Ishikawa (cell line): ENCODE results near the gene RPS29.

Source experiments
- CEBPB ChIP-seq: IDR thresholded peaks from 2 replicates; pipeline ENCODE4 v1.6.1; 2012
- CREB1 ChIP-seq: IDR thresholded peaks from 2 replicates; pipeline ENCODE4 v1.6.1; 2012; ENCODE audit warnings: low read depth
- EGR1 ChIP-seq: IDR thresholded peaks from 2 replicates; pipeline ENCODE4 v1.6.1; 2012
- EP300 ChIP-seq: IDR thresholded peaks from 2 replicates; pipeline ENCODE4 v1.6.1; 2012; ENCODE audit warnings: borderline replicate concordance
- FOXM1 ChIP-seq: IDR thresholded peaks from 2 replicates; pipeline ENCODE4 v1.6.1; 2012; ENCODE audit warnings: low read depth, borderline replicate concordance
- MAX ChIP-seq: IDR thresholded peaks from 2 replicates; pipeline ENCODE4 v1.6.1; 2012
- NFIC ChIP-seq: IDR thresholded peaks from 2 replicates; pipeline ENCODE4 v1.6.1; 2012
- RAD21 ChIP-seq: IDR thresholded peaks from 2 replicates; pipeline ENCODE4 v1.6.1; 2012; ENCODE audit warnings: low read depth
- REST ChIP-seq: IDR thresholded peaks from 2 replicates; pipeline ENCODE4 v1.6.1; 2012; ENCODE audit warnings: low read depth, mild to moderate bottlenecking
- TAF1 ChIP-seq: IDR thresholded peaks from 2 replicates; pipeline ENCODE4 v1.6.1; 2012; ENCODE audit warnings: low read depth, mild to moderate bottlenecking
- TCF12 ChIP-seq: IDR thresholded peaks from 2 replicates; pipeline ENCODE4 v1.6.1; 2012; ENCODE audit warnings: low read depth
- TEAD4 ChIP-seq: IDR thresholded peaks from 2 replicates; pipeline ENCODE4 v1.6.1; 2012
- USF1 ChIP-seq: IDR thresholded peaks from 2 replicates; pipeline ENCODE4 v1.6.1; 2012
- YY1 ChIP-seq: IDR thresholded peaks from 2 replicates; pipeline ENCODE4 v1.6.1; 2012; ENCODE audit warnings: low read depth
- ZBTB7A ChIP-seq: IDR thresholded peaks from 2 replicates; pipeline ENCODE4 v1.6.1; 2012; ENCODE audit warnings: low read depth

The RPS29 gene

GRCh38 chr14:49585803-49586672 is at the start of gene RPS29:
Gene RPS29 (minus strand): TSS chr14:49586380. CDS start chr14:49586346, 34 bp downstream.
- TF ChIP-seq NFIC (no peak), TEAD4 (peak; percentile 57), REST (no peak; the same call in 1 of the 2 replicates), CEBPB (no peak), FOXM1 (no peak; the same call in 1 of the 2 replicates), EP300 (no peak), YY1 (peak; percentile 89), EGR1 (0 out of 2 replicates have a peak, but pooled peaks have one; percentile 31), RAD21 (no peak), TAF1 (peak; percentile 94), CREB1 (peak; percentile 85), USF1 (no peak), MAX (peak; percentile 88), TCF12 (no peak; the same call in 1 of the 2 replicates), ZBTB7A (no peak)

GRCh38 chr14:49634547-49635334 is 48.6 kb upstream of the RPS29 start, which contains the start of gene DNAAF2:
Gene DNAAF2 (minus strand): TSS chr14:49635244. CDS start chr14:49635149, 95 bp downstream.
- no peak for TF ChIP-seq YY1
- TF ChIP-seq MAX, result peak; percentile 88
- TF ChIP-seq TCF12, result peak; percentile 12; the same call in 1 of the 2 replicates
- TF ChIP-seq EP300, result no peak; the same call in 1 of the 2 replicates
- no peak for TF ChIP-seq NFIC
- TF ChIP-seq CEBPB, result no peak

- peak; percentile 71 for TF ChIP-seq RAD21
- no peak for TF ChIP-seq NFIC
- TF ChIP-seq MAX, result peak; percentile 93
- TF ChIP-seq CEBPB, result no peak
- TF ChIP-seq REST, result 0 out of 2 replicates have a peak, but pooled peaks have one; percentile 8
- TF ChIP-seq ZBTB7A, result 0 out of 2 replicates have a peak, but pooled peaks have one; percentile 76
- 0 out of 2 replicates have a peak, but pooled peaks have one; percentile 42 for TF ChIP-seq USF1
- no peak for TF ChIP-seq TCF12
- no peak for TF ChIP-seq TEAD4
- peak; percentile 23 for TF ChIP-seq YY1
- no peak for TF ChIP-seq FOXM1
- TF ChIP-seq TAF1, result peak; percentile 72
- TF ChIP-seq EP300, result peak; percentile 14; the same call in 1 of the 2 replicates
- TF ChIP-seq EGR1, result peak; percentile 75
- no peak for TF ChIP-seq CREB1
These were observed 47.7 kb upstream of the RPS29 start for GRCh38 chr14:49633640-49634546.
